SU-DHL-6 (cell line): Measurements from ENCODE around the gene SOS1.
"Not testable (repeated sequence)": the region's sequence is repeated elsewhere in the genome, so short reads cannot be mapped to it uniquely, and the experiment has no call there.

ENCODE experiments used
- H2AFZ ChIP-seq: fragments of 200-600 bp; sonication (generic); 2 replicates; pipeline ENCODE4 v1.6.1; 2014; ENCODE audit warnings: low read depth, mild to moderate bottlenecking, moderate library complexity, mixed read lengths, antibody characterized with exemption, low read length; ENCODE audit not compliant: severe bottlenecking
- H3F3A ChIP-seq: fragments of 200-600 bp; shearing (Covaris generic); 2 replicates; pipeline ENCODE4 v1.6.0; 2016; ENCODE audit warnings: antibody characterized with exemption, mild to moderate bottlenecking; ENCODE audit not compliant: insufficient read depth
- H3K27ac ChIP-seq: fragments of 200-600 bp; sonication (generic); 2 replicates; pipeline ENCODE4 v1.5.1; 2016; ENCODE audit warnings: low read depth, mild to moderate bottlenecking, low read length, moderate library complexity, mixed read lengths
- H3K27me3 ChIP-seq: fragments of 200-600 bp; sonication (generic), shearing (Covaris generic); 2 replicates; pipeline ENCODE4 v1.6.0; 2014; ENCODE audit warnings: mild to moderate bottlenecking, low read length
- H3K36me3 ChIP-seq: fragments of 200-600 bp; sonication (generic); 2 replicates; pipeline ENCODE4 v1.6.1; 2014; ENCODE audit warnings: mild to moderate bottlenecking, low read length, mixed read lengths
- H3K4me2 ChIP-seq: fragments of 300-600, 200-600 bp; shearing (Covaris generic), sonication (generic); 2 replicates; pipeline ENCODE4 v1.6.0; 2014; ENCODE audit warnings: low read length, low read depth, mild to moderate bottlenecking; ENCODE audit not compliant: poor library complexity, severe bottlenecking
- H3K4me3 ChIP-seq: fragments of 200-600 bp; sonication (generic); 2 replicates; pipeline ENCODE4 v1.5.1; 2014; ENCODE audit warnings: antibody characterized with exemption, low read length, mild to moderate bottlenecking, mixed read lengths; ENCODE audit not compliant: insufficient read depth, poor library complexity, severe bottlenecking
- H3K79me2 ChIP-seq: fragments of 200-600 bp; sonication (generic); 2 replicates; pipeline ENCODE4 v1.6.1; 2014; ENCODE audit warnings: mild to moderate bottlenecking, low read length, moderate library complexity; ENCODE audit not compliant: insufficient read depth
- H3K9ac ChIP-seq: fragments of 200-600 bp; sonication (generic); 2 replicates; pipeline ENCODE4 v1.7.0; 2014; ENCODE audit warnings: mild to moderate bottlenecking, low read length
- H3K9me2 ChIP-seq: fragments of 200-600 bp; sonication (generic); replicated peaks from 2 replicates; pipeline ENCODE4 v1.6.1; 2014; ENCODE audit warnings: low read length; ENCODE audit not compliant: insufficient read depth
- H3K9me3 ChIP-seq: fragments of 200-600 bp; sonication (generic); 2 replicates; pipeline ENCODE4 v1.6.1; 2014; ENCODE audit warnings: low read length, mixed read lengths; ENCODE audit not compliant: insufficient read depth
- H4K20me1 ChIP-seq: fragments of 200-600 bp; sonication (generic); 2 replicates; pipeline ENCODE4 v1.6.1; 2014; ENCODE audit warnings: low read depth, mild to moderate bottlenecking, antibody characterized with exemption, low read length, moderate library complexity, mixed read lengths
- CTCF ChIP-seq: fragments of 200-600 bp; sonication (generic); IDR thresholded peaks from one replicate; pipeline ENCODE4 v1.5.1; 2017; ENCODE audit warnings: antibody characterized with exemption, mild to moderate bottlenecking, low read length, moderate library complexity; ENCODE audit not compliant: insufficient read depth, poor library complexity, severe bottlenecking
- EZH2phosphoT487 ChIP-seq: fragments of 200-600 bp; sonication (generic), shearing (Covaris generic); conservative IDR thresholded peaks from 2 replicates; pipeline ENCODE4 v1.6.1; 2018; ENCODE audit warnings: mild to moderate bottlenecking, antibody characterized with exemption, low read length, moderate library complexity, mixed read lengths

The SOS1 gene

GRCh38 chr2:39156107-39156506 lies 35.3 kb upstream of the SOS1 start:
- Histone ChIP-seq H3K4me2 (no peak overlapping the region), H3K36me3 (no peaks in the 10 kb centered on the region), H3K27me3 (no peaks in the 10 kb centered on the region), H3K79me2 (no peaks in the 10 kb centered on the region), H3K4me3 (no peak overlapping the region), H2AFZ (no peak overlapping the region), H3K9me2 (no peaks in the 10 kb centered on the region), H3K9ac (no peak overlapping the region), H3K27ac (no peak overlapping the region), H4K20me1 (no peaks in the 10 kb centered on the region), H3K9me3 (no peaks in the 10 kb centered on the region), H3F3A (no peaks in the 10 kb centered on the region)
- TF ChIP-seq CTCF = no peak
- TF ChIP-seq EZH2phosphoT487 = no peak

- H3K79me2 ChIP-seq, H3K36me3 ChIP-seq, H3K9ac ChIP-seq, H3K27me3 ChIP-seq, H3K9me2 ChIP-seq, H3K4me2 ChIP-seq, H3K27ac ChIP-seq, H4K20me1 ChIP-seq, H3K9me3 ChIP-seq, H3K4me3 ChIP-seq, H2AFZ ChIP-seq, H3F3A ChIP-seq: not testable (repeated sequence)
Measured at GRCh38 chr2:39155573-39155972, 34.7 kb upstream of the SOS1 start.

- Histone ChIP-seq H2AFZ (no peak overlapping the region), H3K27me3 (no peaks in the 10 kb centered on the region), H3K4me3 (no peak overlapping the region), H4K20me1 (no peaks in the 10 kb centered on the region), H3K4me2 (no peak overlapping the region), H3K9me3 (no peaks in the 10 kb centered on the region), H3K27ac (no peak overlapping the region), H3K9ac (no peak overlapping the region), H3K36me3 (no peaks in the 10 kb centered on the region), H3K9me2 (no peaks in the 10 kb centered on the region), H3F3A (no peaks in the 10 kb centered on the region), H3K79me2 (no peaks in the 10 kb centered on the region)
- TF ChIP-seq EZH2phosphoT487 = no peak
- TF ChIP-seq CTCF = no peak
Measured at GRCh38 chr2:39154944-39155343, 34.1 kb upstream of the SOS1 start.

- H3K9ac ChIP-seq = no peak overlapping the region
- H3F3A ChIP-seq = no peaks in the 10 kb centered on the region
- no peak overlapping the region for H3K4me3 ChIP-seq
- no peaks in the 10 kb centered on the region for H3K27me3 ChIP-seq
- no peaks in the 10 kb centered on the region for H3K9me2 ChIP-seq
- H3K79me2 ChIP-seq = no peaks in the 10 kb centered on the region
- no peaks in the 10 kb centered on the region for H3K9me3 ChIP-seq
- H2AFZ ChIP-seq = no peak overlapping the region
- H3K4me2 ChIP-seq = no peak overlapping the region
- no peaks in the 10 kb centered on the region for H3K36me3 ChIP-seq
- no peak overlapping the region for H3K27ac ChIP-seq
- H4K20me1 ChIP-seq = no peaks in the 10 kb centered on the region
- TF ChIP-seq CTCF = no peak
- TF ChIP-seq EZH2phosphoT487 = no peak
Measured at GRCh38 chr2:39153312-39153711, 32.5 kb upstream of the SOS1 start.
